Endometrium (tissue), 2 donors: ENCODE results near the gene PRRT1B.
"Not testable (repeated sequence)": the region's sequence is repeated elsewhere in the genome, so short reads cannot be mapped to it uniquely, and the experiment has no call there.

Experiments
- FAIRE-seq: peaks from 2 replicates; lab custom pipeline; 2012; peaks lifted over from hg19 to GRCh38; lab: Jason Lieb, UNC
- donor health status: control.
- donor health status: control.

PRRT1B gene

GRCh38 chr9:131522257-131523085 lies 22.9 kb upstream of the PRRT1B start:
- no peak for FAIRE-seq

- FAIRE-seq: no peak
Observed at GRCh38 chr9:131523086-131523388, 22.3 kb upstream of the PRRT1B start.

- no peak for FAIRE-seq
Observed at GRCh38 chr9:131523451-131524435, 21.6 kb upstream of the PRRT1B start.

- FAIRE-seq: no peak
Observed at GRCh38 chr9:131524665-131525315, 20.5 kb upstream of the PRRT1B start.

- no peak for FAIRE-seq
Observed at GRCh38 chr9:131525643-131526565, 19.4 kb upstream of the PRRT1B start.

- FAIRE-seq: no peak
Observed at GRCh38 chr9:131528186-131528585, 17.1 kb upstream of the PRRT1B start.

- no peak for FAIRE-seq
Observed at GRCh38 chr9:131528886-131529505, 16.3 kb upstream of the PRRT1B start.

GRCh38 chr9:131529597-131530545 lies 15.5 kb upstream of the PRRT1B start:
- FAIRE-seq: no peak

GRCh38 chr9:131530546-131530919 lies 14.8 kb upstream of the PRRT1B start:
- no peak for FAIRE-seq

- FAIRE-seq: no peak
Observed at GRCh38 chr9:131530920-131531832, 14.1 kb upstream of the PRRT1B start, which contains the start of gene UCK1. Gene UCK1 (minus strand): TSS chr9:131531263. CDS start chr9:131531174, 89 bp downstream.

GRCh38 chr9:131534721-131535237 lies 10.5 kb upstream of the PRRT1B start:
- FAIRE-seq: no peak

- no peak for FAIRE-seq
Observed at GRCh38 chr9:131537946-131538345, 7.4 kb upstream of the PRRT1B start.

- FAIRE-seq: no peak
Observed at GRCh38 chr9:131539223-131539923, 6.0 kb upstream of the PRRT1B start.

- no peak for FAIRE-seq
Observed at GRCh38 chr9:131543141-131543540, 2.2 kb upstream of the PRRT1B start.

GRCh38 chr9:131545786-131546335 lies 538 bp downstream of the PRRT1B start:
- FAIRE-seq: no peak

- FAIRE-seq: no peak
Observed at GRCh38 chr9:131546336-131547084, 1.2 kb downstream of the PRRT1B start.

GRCh38 chr9:131549186-131549585 lies 3.9 kb downstream of the PRRT1B start:
- not testable (repeated sequence) for FAIRE-seq
